CD14-positive monocyte (primary cell): ENCODE data around the gene EPPIN. TPM values are rescaled to one million over a fixed set of nuclear protein-coding genes. Genes with fewer than 3 reads are reported as not detected.

ENCODE experiments used
- DNase-seq, 3 donors: peaks; one replicate each; pipeline ENCODE4 v3.0.0-alpha.2; 2011 to 2022
- H2AFZ ChIP-seq: 2 replicates; pipeline ENCODE4 v1.6.0; 2012; ENCODE audit warnings: mild to moderate bottlenecking, low read depth, low read length, inconsistent platforms; ENCODE audit not compliant: insufficient read depth, poor library complexity, severe bottlenecking
- H3K27ac ChIP-seq, 2 donors: 1 replicate in 1 of 2; 2 replicates in 1 of 2; pipeline ENCODE4 v1.5.1; 2012 to 2013; ENCODE audit warnings: low read length in 2 of 2, control low read depth in 1 of 2, inconsistent platforms in 1 of 2, low read depth in 1 of 2, mild to moderate bottlenecking in 1 of 2
- H3K27me3 ChIP-seq, 2 donors: one replicate each; pipeline versions ENCODE4 v1.6.0 to v1.6.1; 2011 to 2013; ENCODE audit warnings: low read length in 2 of 2; ENCODE audit not compliant: control insufficient read depth in 2 of 2, insufficient read depth in 2 of 2
- H3K36me3 ChIP-seq, 2 donors: replicated peaks in 1 of 2; 1 replicate in 1 of 2; 2 replicates in 1 of 2; pipeline versions ENCODE4 v1.5.1 to v1.6.1; 2012 to 2013; ENCODE audit warnings: low read length in 2 of 2, control low read depth in 1 of 2, inconsistent platforms in 1 of 2, mild to moderate bottlenecking in 1 of 2; ENCODE audit not compliant: insufficient read depth in 2 of 2, control insufficient read depth in 1 of 2
- H3K4me1 ChIP-seq, 2 donors: 1 replicate in 1 of 2; 2 replicates in 1 of 2; pipeline versions ENCODE4 v1.5.1 to v1.6.1; 2012 to 2013; ENCODE audit warnings: low read length in 2 of 2, control low read depth in 1 of 2, inconsistent platforms in 1 of 2, mild to moderate bottlenecking in 1 of 2, moderate library complexity in 1 of 2; ENCODE audit not compliant: insufficient read depth in 2 of 2, control insufficient read depth in 1 of 2
- H3K4me2 ChIP-seq: replicated peaks from 2 replicates; pipeline ENCODE3; 2012; ENCODE audit warnings: low read length, moderate library complexity, mild to moderate bottlenecking; ENCODE audit not compliant: poor library complexity, severe bottlenecking; ENCODE audit errors: extremely low read depth
- H3K4me3 ChIP-seq, 3 experiments: fragments of 200-600 bp in 1 of 3; sonication (generic) in 1 of 3; replicated peaks in 1 of 3; 1 replicate in 2 of 3; 2 replicates in 1 of 3; pipeline ENCODE4 v1.5.1; 2011 to 2013; ENCODE audit warnings: low read length in 3 of 3, mild to moderate bottlenecking in 3 of 3, control low read depth in 2 of 3, low read depth in 2 of 3, inconsistent platforms in 1 of 3, moderate library complexity in 1 of 3
- H3K79me2 ChIP-seq: 2 replicates; pipeline ENCODE4 v1.6.0; 2012; ENCODE audit warnings: mild to moderate bottlenecking, control low read depth, inconsistent platforms, low read length, moderate library complexity; ENCODE audit not compliant: insufficient read depth
- H3K9ac ChIP-seq: 2 replicates; pipeline ENCODE4 v1.6.0; 2017; ENCODE audit warnings: low read length, mild to moderate bottlenecking; ENCODE audit not compliant: insufficient read depth, poor library complexity, severe bottlenecking
- H3K9me3 ChIP-seq, 2 donors: replicated peaks in 1 of 2; 1 replicate in 1 of 2; 2 replicates in 1 of 2; pipeline versions ENCODE4 v1.5.1 to v1.6.1; 2012 to 2013; ENCODE audit warnings: low read length in 2 of 2, control low read depth in 1 of 2; ENCODE audit not compliant: control insufficient read depth in 1 of 2, insufficient read depth in 1 of 2
- H4K20me1 ChIP-seq: 2 replicates; pipeline ENCODE4 v1.6.0; 2012; ENCODE audit warnings: mild to moderate bottlenecking, low read length, control low read depth, moderate library complexity; ENCODE audit not compliant: insufficient read depth
- H3K27ac Mint-ChIP-seq, 7 donors: one replicate each; pipeline ENCODE4 v1.8.0; 2020; ENCODE audit warnings: mild to moderate bottlenecking in 7 of 7, mixed read lengths in 7 of 7, moderate library complexity in 6 of 7, inconsistent platforms in 2 of 7
- H3K27me3 Mint-ChIP-seq, 3 donors: one replicate each; pipeline ENCODE4 v1.8.0; 2021 to 2022; ENCODE audit warnings: low read depth in 3 of 3, mild to moderate bottlenecking in 3 of 3, mixed read lengths in 3 of 3, moderate library complexity in 3 of 3, inconsistent platforms in 1 of 3
- H3K36me3 Mint-ChIP-seq, 2 donors: one replicate each; pipeline ENCODE4 v1.8.0; 2020; ENCODE audit warnings: mixed read lengths in 2 of 2, inconsistent platforms in 1 of 2, mild to moderate bottlenecking in 1 of 2
- H3K4me1 Mint-ChIP-seq: one replicate; pipeline ENCODE4 v1.8.0; 2020; ENCODE audit warnings: mild to moderate bottlenecking, mixed read lengths
- H3K4me3 Mint-ChIP-seq, 2 donors: one replicate each; pipeline ENCODE4 v1.8.0; 2020; ENCODE audit warnings: mild to moderate bottlenecking in 2 of 2, mixed read lengths in 2 of 2, moderate library complexity in 1 of 2
- H3K9me3 Mint-ChIP-seq, 7 donors: one replicate each; pipeline ENCODE4 v1.8.0; 2020 to 2022; ENCODE audit warnings: mixed read lengths in 7 of 7, mild to moderate bottlenecking in 6 of 7, moderate library complexity in 6 of 7, inconsistent platforms in 2 of 7
- WGBS: methylation state at CpG from one replicate; pipeline ENCODE4 v1.1.5; 2013; ENCODE audit warnings: missing lambda C conversion rate; ENCODE audit not compliant: insufficient coverage; 5-methylcytosine and 5-hydroxymethylcytosine counted together
- intact Hi-C, 2 donors: fragments of 100-400 bp; cut with micrococcal nuclease; formaldehyde crosslinking; loops; one replicate each; pipeline versions ENCODE4 v1.15.0 to v1.15.1; 2023
- polyA plus RNA-seq, 3 donors: library from polyadenylated mRNA; depleted of rRNA in 1 of 3; unstranded in 2 of 3; stranded (reverse) in 1 of 3; fragments of 300-500 nt in 2 of 3; fragments of >200 nt in 1 of 3; fragmentation: Illumina TruSeq in 2 of 3; gene quantifications; 1 replicate in 2 of 3; 2 replicates in 1 of 3; pipeline ENCODE4 v1.2.3, GENCODE V29; 2012 to 2021
- TF ChIP-seq, protein P1 (sequence below): fragments of 200-600 bp; IDR thresholded peaks from one replicate; pipeline ENCODE4 v1.8.0; 2022; ENCODE audit warnings: antibody characterized with exemption, mild to moderate bottlenecking

EPPIN gene
- polyA plus RNA-seq, 3 donors: not detected

DNA sequence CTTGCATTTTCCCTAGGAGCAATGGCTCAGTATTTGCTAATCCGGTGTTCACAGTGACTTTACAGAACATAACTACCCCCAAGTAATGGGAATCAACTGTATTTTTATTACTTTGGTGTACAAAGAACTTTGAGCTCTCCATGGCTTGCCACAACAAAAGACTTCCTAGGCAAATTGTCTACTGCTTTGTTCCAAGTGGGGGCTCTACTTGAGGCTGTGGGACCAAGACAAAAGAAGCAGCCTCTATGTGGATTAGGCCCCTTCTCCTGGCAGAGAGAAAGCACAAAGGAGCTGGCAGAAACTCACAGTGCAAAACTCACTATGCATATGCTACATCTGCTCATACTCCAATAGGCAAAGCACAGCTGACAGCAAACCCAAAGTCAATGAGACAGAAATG is 31.0 kb upstream of the EPPIN start:
- Histone ChIP-seq H3K4me3 (no peak overlapping the region), H3K27me3 (peaks cover 0 to 4% of the 10 kb centered on the region in 2 donors), H3K79me2 (no peaks in the 10 kb centered on the region), H3K4me2 (no peak overlapping the region), H2AFZ (no peak overlapping the region), H3K4me1 (no peaks in the 10 kb centered on the region), H3K27ac (no peak overlapping the region), H4K20me1 (no peaks in the 10 kb centered on the region), H3K9ac (no peak overlapping the region), H3K9me3 (no peaks in the 10 kb centered on the region), H3K36me3 (no peaks in the 10 kb centered on the region)
- peaks cover 0 to 2% (median 0%) of the 10 kb centered on the region in 7 donors for H3K9me3 Mint-ChIP-seq
- H3K36me3 Mint-ChIP-seq: no peaks in the 10 kb centered on the region
- intact Hi-C loops: no loop called here
- no peak for DNase-seq
- no peak overlapping the region for H3K4me3 Mint-ChIP-seq
- TF ChIP-seq, protein P1, sequence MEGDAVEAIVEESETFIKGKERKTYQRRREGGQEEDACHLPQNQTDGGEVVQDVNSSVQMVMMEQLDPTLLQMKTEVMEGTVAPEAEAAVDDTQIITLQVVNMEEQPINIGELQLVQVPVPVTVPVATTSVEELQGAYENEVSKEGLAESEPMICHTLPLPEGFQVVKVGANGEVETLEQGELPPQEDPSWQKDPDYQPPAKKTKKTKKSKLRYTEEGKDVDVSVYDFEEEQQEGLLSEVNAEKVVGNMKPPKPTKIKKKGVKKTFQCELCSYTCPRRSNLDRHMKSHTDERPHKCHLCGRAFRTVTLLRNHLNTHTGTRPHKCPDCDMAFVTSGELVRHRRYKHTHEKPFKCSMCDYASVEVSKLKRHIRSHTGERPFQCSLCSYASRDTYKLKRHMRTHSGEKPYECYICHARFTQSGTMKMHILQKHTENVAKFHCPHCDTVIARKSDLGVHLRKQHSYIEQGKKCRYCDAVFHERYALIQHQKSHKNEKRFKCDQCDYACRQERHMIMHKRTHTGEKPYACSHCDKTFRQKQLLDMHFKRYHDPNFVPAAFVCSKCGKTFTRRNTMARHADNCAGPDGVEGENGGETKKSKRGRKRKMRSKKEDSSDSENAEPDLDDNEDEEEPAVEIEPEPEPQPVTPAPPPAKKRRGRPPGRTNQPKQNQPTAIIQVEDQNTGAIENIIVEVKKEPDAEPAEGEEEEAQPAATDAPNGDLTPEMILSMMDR: no peak
- H3K27ac Mint-ChIP-seq: no peak overlapping the region
- H3K27me3 Mint-ChIP-seq: peaks cover 7 to 22% (median 16%) of the 10 kb centered on the region in 3 donors
- H3K4me1 Mint-ChIP-seq: no peaks in the 10 kb centered on the region
- no CpG with 5 or more reads among the region's 1 CpG for WGBS

GRCh38 chr20:45576995-45577394 is 29.8 kb upstream of the EPPIN start:
- Mint-ChIP-seq H3K27ac (no peak overlapping the region), H3K9me3 (peaks cover 0 to 4% (median 0%) of the 10 kb centered on the region in 7 donors), H3K4me3 (no peak overlapping the region), H3K4me1 (no peaks in the 10 kb centered on the region), H3K27me3 (peaks cover 7 to 26% (median 15%) of the 10 kb centered on the region in 3 donors), H3K36me3 (no peaks in the 10 kb centered on the region)
- Histone ChIP-seq H2AFZ (no peak overlapping the region), H3K27ac (no peak overlapping the region), H3K9me3 (no peaks in the 10 kb centered on the region), H4K20me1 (no peaks in the 10 kb centered on the region), H3K9ac (no peak overlapping the region), H3K4me3 (no peak overlapping the region), H3K4me1 (no peaks in the 10 kb centered on the region), H3K4me2 (no peak overlapping the region), H3K36me3 (no peaks in the 10 kb centered on the region), H3K27me3 (peaks cover 0 to 4% of the 10 kb centered on the region in 2 donors), H3K79me2 (no peaks in the 10 kb centered on the region)
- no peak for DNase-seq
- WGBS: no CpG with 5 or more reads among the region's 2 CpGs
- intact Hi-C loops: no loop called here
- TF ChIP-seq, protein P1: no peak
